HEK293 (cell line): ENCODE measurements around the gene FBXL7.

Source experiments
- CTCF ChIA-PET: fragments of 350-600 bp; formaldehyde crosslinking; extraction: SDS; loops from one replicate; lab custom pipeline; 2021; ENCODE audit warnings: antibody characterized with exemption; lab: Yijun Ruan, JAX
- POLR2A ChIA-PET: fragments of 300-600 bp; formaldehyde crosslinking; extraction: SDS; loops from one replicate; lab custom pipeline; 2020; ENCODE audit warnings: antibody characterized with exemption, inconsistent platforms; lab: Yijun Ruan, JAX
- H3K27ac ChIP-seq: fragments of 200-500 bp; sonication (Bioruptor generic); 2 replicates; pipeline ENCODE4 v1.5.1; 2014; ENCODE audit warnings: low read depth, low read length, control low read depth, inconsistent platforms; ENCODE audit errors: extremely low read depth
- H3K36me3 ChIP-seq, 2 experiments: fragments of 200-500 bp in 1 of 2; sonication (Bioruptor generic) in 1 of 2; 1 replicate in 1 of 2; 2 replicates in 1 of 2; pipeline ENCODE4 v1.5.1; 2014 to 2017; ENCODE audit warnings: inconsistent platforms in 2 of 2, low read length in 2 of 2; ENCODE audit not compliant: control insufficient read depth in 2 of 2, insufficient read depth in 1 of 2
- H3K4me1 ChIP-seq: fragments of 200-500 bp; sonication (Bioruptor generic); 2 replicates; pipeline ENCODE4 v1.5.1; 2014; ENCODE audit warnings: mild to moderate bottlenecking, low read length, inconsistent platforms; ENCODE audit not compliant: control insufficient read depth, insufficient read depth
- H3K4me3 ChIP-seq: 2 replicates; pipeline ENCODE4 v1.5.1; 2011; ENCODE audit warnings: low read depth, mild to moderate bottlenecking, control low read depth, low read length, moderate library complexity
- H3K9me3 ChIP-seq: fragments of 200-500 bp; sonication (Bioruptor generic); 2 replicates; pipeline ENCODE4 v1.5.1; 2014; ENCODE audit warnings: low read depth, low read length, inconsistent platforms; ENCODE audit not compliant: control insufficient read depth, insufficient read depth
- HOXA7 ChIP-seq: sonication (generic); formaldehyde crosslinking; IDR thresholded peaks from 2 replicates; pipeline ENCODE4 v1.8.1; 2022; ENCODE audit warnings: missing genetic modification reagents, borderline replicate concordance
- MYNN ChIP-seq: fragments of 450-650 bp; formaldehyde crosslinking; IDR thresholded peaks from 2 replicates; pipeline ENCODE4 v1.5.1; 2016; ENCODE audit warnings: missing biosample characterization, missing genetic modification characterization, borderline replicate concordance
- RBAK ChIP-seq: fragments of 450-650 bp; formaldehyde crosslinking; IDR thresholded peaks from 2 replicates; pipeline ENCODE4 v1.5.1; 2016; ENCODE audit warnings: missing biosample characterization, missing genetic modification characterization
- SALL2 ChIP-seq: fragments of 450-650 bp; formaldehyde crosslinking; IDR thresholded peaks from 2 replicates; pipeline ENCODE4 v1.5.0; 2017; ENCODE audit warnings: missing biosample characterization, mild to moderate bottlenecking, missing genetic modification characterization, borderline replicate concordance
- ZNF121 ChIP-seq: fragments of 450-650 bp; formaldehyde crosslinking; IDR thresholded peaks from 2 replicates; pipeline ENCODE4 v1.5.1; 2016; ENCODE audit warnings: missing biosample characterization, missing genetic modification characterization
- ZNF157 ChIP-seq: fragments of 450-650 bp; formaldehyde crosslinking; IDR thresholded peaks from 2 replicates; pipeline ENCODE4 v1.5.1; 2016; ENCODE audit warnings: missing biosample characterization, missing genetic modification characterization
- ZNF223 ChIP-seq: fragments of 450-650 bp; formaldehyde crosslinking; IDR thresholded peaks from 2 replicates; pipeline ENCODE4 v1.5.1; 2016; ENCODE audit warnings: missing biosample characterization, missing genetic modification characterization
- ZNF335 ChIP-seq: fragments of 450-650 bp; formaldehyde crosslinking; conservative IDR thresholded peaks from 2 replicates; pipeline ENCODE4 v1.5.1; 2016; ENCODE audit warnings: missing biosample characterization, missing genetic modification characterization
- ZNF404 ChIP-seq: fragments of 450-650 bp; formaldehyde crosslinking; IDR thresholded peaks from 2 replicates; pipeline ENCODE4 v1.5.1; 2017; ENCODE audit warnings: missing biosample characterization, missing genetic modification characterization
- ZNF423 ChIP-seq: fragments of 450-650 bp; formaldehyde crosslinking; IDR thresholded peaks from 2 replicates; pipeline ENCODE4 v1.5.1; 2016; ENCODE audit warnings: missing biosample characterization, missing genetic modification characterization
- ZNF549 ChIP-seq: fragments of 450-650 bp; IDR thresholded peaks from 2 replicates; pipeline ENCODE4 v1.5.1; 2018; ENCODE audit warnings: missing biosample characterization, missing genetic modification characterization, mild to moderate bottlenecking, inconsistent platforms, moderate library complexity
- ZNF558 ChIP-seq: fragments of 450-650 bp; formaldehyde crosslinking; IDR thresholded peaks from 2 replicates; pipeline ENCODE4 v1.5.1; 2016; ENCODE audit warnings: missing biosample characterization, missing genetic modification characterization
- ZNF658 ChIP-seq: fragments of 450-650 bp; formaldehyde crosslinking; IDR thresholded peaks from 2 replicates; pipeline ENCODE4; 2016; ENCODE audit warnings: missing biosample characterization, missing genetic modification characterization
- ZNF747 ChIP-seq: fragments of 450-650 bp; formaldehyde crosslinking; IDR thresholded peaks from 2 replicates; pipeline ENCODE4 v1.5.1; 2016; ENCODE audit warnings: missing biosample characterization, missing genetic modification characterization
- TF ChIP-seq, protein P1 (sequence below): fragments of 450-650 bp; formaldehyde crosslinking; IDR thresholded peaks from 2 replicates; pipeline ENCODE4 v1.5.1; 2016; ENCODE audit warnings: missing biosample characterization, missing genetic modification characterization
- TF ChIP-seq, protein P2 (sequence below): fragments of 450-650 bp; formaldehyde crosslinking; IDR thresholded peaks from 2 replicates; pipeline ENCODE4 v1.5.1; 2016; ENCODE audit warnings: missing biosample characterization, missing genetic modification characterization
- TF ChIP-seq, protein P3 (sequence below): fragments of 450-650 bp; formaldehyde crosslinking; IDR thresholded peaks from 2 replicates; pipeline ENCODE4 v1.5.1; 2016; ENCODE audit warnings: missing biosample characterization, missing genetic modification characterization, borderline replicate concordance

The FBXL7 gene

DNA sequence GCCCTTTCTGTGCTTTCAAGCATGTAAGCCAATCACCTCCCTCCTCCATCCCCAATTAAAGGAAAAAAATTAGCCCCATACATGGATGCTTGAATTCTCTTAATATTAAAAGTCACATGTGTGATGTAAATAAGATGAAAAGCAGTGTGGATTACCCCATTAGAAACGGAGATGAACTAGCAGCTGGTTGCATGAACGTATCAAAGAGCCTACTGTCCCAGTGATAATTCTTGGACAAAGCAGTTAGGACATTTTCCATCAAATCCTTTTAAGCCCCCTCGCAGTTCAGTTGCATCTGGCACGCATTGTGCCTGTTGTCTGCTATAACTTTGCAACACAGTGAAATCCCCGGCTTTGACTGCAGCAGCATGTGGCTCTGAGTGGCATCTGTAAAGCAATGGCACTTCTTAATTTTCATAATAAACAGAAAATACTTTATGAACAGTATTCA lies 285.6 kb downstream of the FBXL7 start:
- CTCF ChIA-PET = no interaction called here
- Histone ChIP-seq H3K27ac (no peak overlapping the region), H3K4me3 (no peak overlapping the region), H3K36me3 (no peaks in the 10 kb centered on the region), H3K9me3 (no peaks in the 10 kb centered on the region), H3K4me1 (no peaks in the 10 kb centered on the region)
- POLR2A ChIA-PET = no interaction called here
- no peak for TF ChIP-seq ZNF404 (tag by site-specific recombination)
- no peak for TF ChIP-seq HOXA7 (CRISPR knock-in tag)
- no peak for TF ChIP-seq ZNF558 (tag by site-specific recombination)
- TF ChIP-seq ZNF423 = no peak
- TF ChIP-seq ZNF335 (tag by site-specific recombination) = no peak
- no peak for TF ChIP-seq MYNN (tag by site-specific recombination)

DNA sequence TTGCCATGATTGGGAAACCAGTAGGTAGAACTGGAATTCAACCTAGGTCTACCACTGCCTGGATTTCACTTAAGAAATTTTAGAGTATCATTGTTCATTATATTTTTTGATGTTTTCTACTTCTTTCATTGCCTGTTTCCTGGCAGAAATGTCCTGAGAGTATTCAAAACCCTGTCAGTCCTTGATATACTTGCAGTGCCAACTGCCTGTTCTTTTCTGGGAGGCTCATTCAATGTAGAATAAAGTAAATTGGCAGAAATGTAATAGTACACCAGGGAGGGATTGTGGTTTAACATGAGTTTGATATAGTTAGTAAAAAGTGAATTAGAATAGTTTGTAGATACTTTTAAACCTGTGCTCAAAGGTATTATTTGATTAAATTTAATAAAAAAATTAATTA lies 286.3 kb downstream of the FBXL7 start:
- ChIA-PET POLR2A (no interaction called here), CTCF (no interaction called here)
- H3K4me3 ChIP-seq = no peak overlapping the region
- no peaks in the 10 kb centered on the region for H3K36me3 ChIP-seq
- H3K27ac ChIP-seq = no peak overlapping the region
- TF ChIP-seq RBAK = no peak
- TF ChIP-seq ZNF223 = no peak
- TF ChIP-seq, protein P1, sequence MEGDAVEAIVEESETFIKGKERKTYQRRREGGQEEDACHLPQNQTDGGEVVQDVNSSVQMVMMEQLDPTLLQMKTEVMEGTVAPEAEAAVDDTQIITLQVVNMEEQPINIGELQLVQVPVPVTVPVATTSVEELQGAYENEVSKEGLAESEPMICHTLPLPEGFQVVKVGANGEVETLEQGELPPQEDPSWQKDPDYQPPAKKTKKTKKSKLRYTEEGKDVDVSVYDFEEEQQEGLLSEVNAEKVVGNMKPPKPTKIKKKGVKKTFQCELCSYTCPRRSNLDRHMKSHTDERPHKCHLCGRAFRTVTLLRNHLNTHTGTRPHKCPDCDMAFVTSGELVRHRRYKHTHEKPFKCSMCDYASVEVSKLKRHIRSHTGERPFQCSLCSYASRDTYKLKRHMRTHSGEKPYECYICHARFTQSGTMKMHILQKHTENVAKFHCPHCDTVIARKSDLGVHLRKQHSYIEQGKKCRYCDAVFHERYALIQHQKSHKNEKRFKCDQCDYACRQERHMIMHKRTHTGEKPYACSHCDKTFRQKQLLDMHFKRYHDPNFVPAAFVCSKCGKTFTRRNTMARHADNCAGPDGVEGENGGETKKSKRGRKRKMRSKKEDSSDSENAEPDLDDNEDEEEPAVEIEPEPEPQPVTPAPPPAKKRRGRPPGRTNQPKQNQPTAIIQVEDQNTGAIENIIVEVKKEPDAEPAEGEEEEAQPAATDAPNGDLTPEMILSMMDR (tag by site-specific recombination) = no peak
- no peak for TF ChIP-seq ZNF157 (tag by site-specific recombination)
- TF ChIP-seq, protein P2, sequence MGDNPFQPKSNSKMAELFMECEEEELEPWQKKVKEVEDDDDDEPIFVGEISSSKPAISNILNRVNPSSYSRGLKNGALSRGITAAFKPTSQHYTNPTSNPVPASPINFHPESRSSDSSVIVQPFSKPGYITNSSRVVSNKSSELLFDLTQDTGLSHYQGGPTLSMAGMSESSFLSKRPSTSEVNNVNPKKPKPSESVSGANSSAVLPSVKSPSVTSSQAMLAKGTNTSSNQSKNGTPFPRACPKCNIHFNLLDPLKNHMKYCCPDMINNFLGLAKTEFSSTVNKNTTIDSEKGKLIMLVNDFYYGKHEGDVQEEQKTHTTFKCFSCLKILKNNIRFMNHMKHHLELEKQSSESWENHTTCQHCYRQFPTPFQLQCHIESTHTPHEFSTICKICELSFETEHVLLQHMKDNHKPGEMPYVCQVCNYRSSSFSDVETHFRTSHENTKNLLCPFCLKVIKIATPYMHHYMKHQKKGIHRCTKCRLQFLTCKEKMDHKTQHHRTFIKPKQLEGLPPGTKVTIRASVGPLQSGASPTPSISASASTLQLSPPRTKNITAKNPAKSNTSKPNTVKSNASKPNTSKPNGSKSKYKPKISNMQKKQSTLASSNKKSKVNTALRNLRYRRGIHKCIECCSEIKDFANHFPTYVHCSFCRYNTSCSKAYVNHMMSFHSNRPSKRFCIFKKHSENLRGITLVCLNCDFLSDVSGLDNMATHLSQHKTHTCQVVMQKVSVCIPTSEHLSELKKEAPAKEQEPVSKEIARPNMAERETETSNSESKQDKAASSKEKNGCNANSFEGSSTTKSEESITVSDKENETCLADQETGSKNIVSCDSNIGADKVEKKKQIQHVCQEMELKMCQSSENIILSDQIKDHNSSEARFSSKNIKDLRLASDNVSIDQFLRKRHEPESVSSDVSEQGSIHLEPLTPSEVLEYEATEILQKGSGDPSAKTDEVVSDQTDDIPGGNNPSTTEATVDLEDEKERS (tag by site-specific recombination) = no peak
- TF ChIP-seq ZNF121 (tag by site-specific recombination) = no peak
- TF ChIP-seq ZNF747 (tag by site-specific recombination) = no peak
- no peak for TF ChIP-seq SALL2 (tag by site-specific recombination)
- TF ChIP-seq ZNF658 (tag by site-specific recombination) = no peak
- no peaks in the 10 kb centered on the region for H3K9me3 ChIP-seq
- no peaks in the 10 kb centered on the region for H3K4me1 ChIP-seq

DNA sequence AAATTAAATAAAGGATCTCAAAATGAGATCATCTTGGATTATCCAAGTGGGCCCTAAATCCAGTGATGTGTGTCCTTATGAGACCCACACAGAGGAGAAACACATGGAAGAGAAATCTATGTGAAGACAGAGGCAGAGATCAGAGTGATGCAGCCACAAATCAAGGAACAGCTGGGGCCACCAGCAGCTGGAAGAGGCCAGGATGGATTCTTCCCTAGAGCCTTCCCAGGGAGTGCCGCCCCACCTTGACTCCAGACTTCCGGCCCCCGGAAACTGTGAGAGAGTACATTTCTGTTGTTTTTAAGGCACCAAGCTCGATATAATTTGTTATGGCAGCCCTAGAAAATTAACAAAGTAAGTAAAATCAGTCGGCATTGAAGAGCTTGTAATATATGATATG lies 286.9 kb downstream of the FBXL7 start:
- Histone ChIP-seq H3K9me3 (no peaks in the 10 kb centered on the region), H3K4me3 (no peak overlapping the region), H3K36me3 (no peaks in the 10 kb centered on the region), H3K4me1 (no peaks in the 10 kb centered on the region), H3K27ac (no peak overlapping the region)
- TF ChIP-seq, protein P3, sequence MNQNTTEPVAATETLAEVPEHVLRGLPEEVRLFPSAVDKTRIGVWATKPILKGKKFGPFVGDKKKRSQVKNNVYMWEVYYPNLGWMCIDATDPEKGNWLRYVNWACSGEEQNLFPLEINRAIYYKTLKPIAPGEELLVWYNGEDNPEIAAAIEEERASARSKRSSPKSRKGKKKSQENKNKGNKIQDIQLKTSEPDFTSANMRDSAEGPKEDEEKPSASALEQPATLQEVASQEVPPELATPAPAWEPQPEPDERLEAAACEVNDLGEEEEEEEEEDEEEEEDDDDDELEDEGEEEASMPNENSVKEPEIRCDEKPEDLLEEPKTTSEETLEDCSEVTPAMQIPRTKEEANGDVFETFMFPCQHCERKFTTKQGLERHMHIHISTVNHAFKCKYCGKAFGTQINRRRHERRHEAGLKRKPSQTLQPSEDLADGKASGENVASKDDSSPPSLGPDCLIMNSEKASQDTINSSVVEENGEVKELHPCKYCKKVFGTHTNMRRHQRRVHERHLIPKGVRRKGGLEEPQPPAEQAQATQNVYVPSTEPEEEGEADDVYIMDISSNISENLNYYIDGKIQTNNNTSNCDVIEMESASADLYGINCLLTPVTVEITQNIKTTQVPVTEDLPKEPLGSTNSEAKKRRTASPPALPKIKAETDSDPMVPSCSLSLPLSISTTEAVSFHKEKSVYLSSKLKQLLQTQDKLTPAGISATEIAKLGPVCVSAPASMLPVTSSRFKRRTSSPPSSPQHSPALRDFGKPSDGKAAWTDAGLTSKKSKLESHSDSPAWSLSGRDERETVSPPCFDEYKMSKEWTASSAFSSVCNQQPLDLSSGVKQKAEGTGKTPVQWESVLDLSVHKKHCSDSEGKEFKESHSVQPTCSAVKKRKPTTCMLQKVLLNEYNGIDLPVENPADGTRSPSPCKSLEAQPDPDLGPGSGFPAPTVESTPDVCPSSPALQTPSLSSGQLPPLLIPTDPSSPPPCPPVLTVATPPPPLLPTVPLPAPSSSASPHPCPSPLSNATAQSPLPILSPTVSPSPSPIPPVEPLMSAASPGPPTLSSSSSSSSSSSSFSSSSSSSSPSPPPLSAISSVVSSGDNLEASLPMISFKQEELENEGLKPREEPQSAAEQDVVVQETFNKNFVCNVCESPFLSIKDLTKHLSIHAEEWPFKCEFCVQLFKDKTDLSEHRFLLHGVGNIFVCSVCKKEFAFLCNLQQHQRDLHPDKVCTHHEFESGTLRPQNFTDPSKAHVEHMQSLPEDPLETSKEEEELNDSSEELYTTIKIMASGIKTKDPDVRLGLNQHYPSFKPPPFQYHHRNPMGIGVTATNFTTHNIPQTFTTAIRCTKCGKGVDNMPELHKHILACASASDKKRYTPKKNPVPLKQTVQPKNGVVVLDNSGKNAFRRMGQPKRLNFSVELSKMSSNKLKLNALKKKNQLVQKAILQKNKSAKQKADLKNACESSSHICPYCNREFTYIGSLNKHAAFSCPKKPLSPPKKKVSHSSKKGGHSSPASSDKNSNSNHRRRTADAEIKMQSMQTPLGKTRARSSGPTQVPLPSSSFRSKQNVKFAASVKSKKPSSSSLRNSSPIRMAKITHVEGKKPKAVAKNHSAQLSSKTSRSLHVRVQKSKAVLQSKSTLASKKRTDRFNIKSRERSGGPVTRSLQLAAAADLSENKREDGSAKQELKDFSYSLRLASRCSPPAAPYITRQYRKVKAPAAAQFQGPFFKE (tag by site-specific recombination) = no peak
- TF ChIP-seq ZNF549 (tag by site-specific recombination) = no peak
- POLR2A ChIA-PET = no interaction called here
- CTCF ChIA-PET = no interaction called here
